Neural cell (in vitro differentiated cells): Measurements from ENCODE around the gene LRIF1. TPM values are rescaled to one million over a fixed set of nuclear protein-coding genes. Genes with fewer than 3 reads are reported as not detected.

ENCODE experiments used
- H2AFZ ChIP-seq: fragments of 200-600, 300-800 bp; sonication (generic), shearing (Covaris generic); 2 replicates; pipeline ENCODE4 v1.6.0; 2014; ENCODE audit warnings: low read depth, mild to moderate bottlenecking, antibody characterized with exemption, low read length, moderate library complexity
- H3F3A ChIP-seq: fragments of 200-600 bp; shearing (Covaris generic); 2 replicates; pipeline ENCODE4 v1.6.1; 2016; ENCODE audit warnings: mild to moderate bottlenecking, moderate library complexity, mixed read lengths, antibody characterized with exemption, low read length; ENCODE audit not compliant: insufficient read depth, poor library complexity, severe bottlenecking
- H3K27ac ChIP-seq: fragments of 200-600, 300-800 bp; sonication (generic), shearing (Covaris generic); 2 replicates; pipeline ENCODE4 v1.5.1; 2014; ENCODE audit warnings: mild to moderate bottlenecking, low read length, moderate library complexity
- H3K27me3 ChIP-seq: fragments of 300-800, 200-600 bp; sonication (generic), shearing (Covaris generic); 2 replicates; pipeline ENCODE4 v1.6.0; 2014; ENCODE audit warnings: mild to moderate bottlenecking, low read depth, low read length, moderate library complexity; ENCODE audit not compliant: insufficient read depth
- H3K36me3 ChIP-seq: fragments of 300-800, 200-600 bp; sonication (generic), shearing (Covaris generic); 2 replicates; pipeline ENCODE4 v1.5.1; 2014; ENCODE audit warnings: mild to moderate bottlenecking, antibody characterized with exemption, low read length, moderate library complexity; ENCODE audit not compliant: insufficient read depth
- H3K4me2 ChIP-seq: fragments of 300-800, 200-600 bp; sonication (generic), shearing (Covaris generic); 2 replicates; pipeline ENCODE4 v1.6.0; 2014; ENCODE audit warnings: mild to moderate bottlenecking, low read length
- H3K4me3 ChIP-seq: fragments of 300-800, 200-600 bp; sonication (generic), shearing (Covaris generic); 2 replicates; pipeline ENCODE4 v1.5.1; 2014; ENCODE audit warnings: mild to moderate bottlenecking, low read length, moderate library complexity
- H3K79me2 ChIP-seq: fragments of 200-600 bp; shearing (Covaris generic); replicated peaks from 2 replicates; pipeline ENCODE4 v1.6.0; 2014; ENCODE audit warnings: mild to moderate bottlenecking, low read length, moderate library complexity; ENCODE audit not compliant: insufficient read depth
- H3K9ac ChIP-seq: fragments of 300-800, 200-600 bp; sonication (generic), shearing (Covaris generic); 2 replicates; pipeline ENCODE4 v1.6.1; 2016; ENCODE audit warnings: mild to moderate bottlenecking, low read length, mixed read lengths
- H3K9me2 ChIP-seq: fragments of 200-600 bp; shearing (Covaris generic); 2 replicates; pipeline ENCODE4 v1.6.1; 2016; ENCODE audit warnings: mild to moderate bottlenecking, low read length, mixed read lengths; ENCODE audit not compliant: insufficient read depth
- H3K9me3 ChIP-seq: fragments of 200-600, 300-800 bp; sonication (generic), shearing (Covaris generic); 2 replicates; pipeline ENCODE4 v1.6.1; 2016; ENCODE audit warnings: mild to moderate bottlenecking, mixed run types, low read length, moderate library complexity, mixed read lengths
- H4K20me1 ChIP-seq: fragments of 200-600 bp; shearing (Covaris generic); 2 replicates; pipeline ENCODE4 v1.6.1; 2016; ENCODE audit warnings: mild to moderate bottlenecking, mixed run types; ENCODE audit not compliant: insufficient read depth
- CTCF ChIP-seq: fragments of 450-650 bp; IDR thresholded peaks from 2 replicates; pipeline ENCODE4 v1.5.1; 2014; ENCODE audit warnings: antibody characterized with exemption, mild to moderate bottlenecking, moderate library complexity; ENCODE audit not compliant: poor library complexity, severe bottlenecking
- EP300 ChIP-seq: fragments of 450-650 bp; conservative IDR thresholded peaks from 2 replicates; pipeline ENCODE4 v1.6.1; 2014; ENCODE audit warnings: antibody characterized with exemption, mild to moderate bottlenecking, moderate library complexity; ENCODE audit not compliant: poor library complexity, severe bottlenecking
- EZH2 ChIP-seq: fragments of 200-600, 300-800 bp; shearing (Covaris generic), sonication (generic); IDR thresholded peaks from 2 replicates; pipeline ENCODE4 v1.6.1; 2014; ENCODE audit warnings: antibody characterized with exemption, low read length, borderline replicate concordance, mild to moderate bottlenecking; ENCODE audit not compliant: insufficient read depth, poor library complexity, severe bottlenecking
- MXI1 ChIP-seq: fragments of 450-650 bp; conservative IDR thresholded peaks from 2 replicates; pipeline ENCODE4 v1.6.1; 2014; ENCODE audit warnings: antibody characterized with exemption, mild to moderate bottlenecking; ENCODE audit not compliant: poor library complexity, severe bottlenecking
- POLR2AphosphoS5 ChIP-seq: IDR thresholded peaks from 2 replicates; pipeline ENCODE4 v1.6.1; 2012
- RAD21 ChIP-seq: fragments of 450-650 bp; conservative IDR thresholded peaks from 2 replicates; pipeline ENCODE4 v1.6.1; 2014; ENCODE audit warnings: antibody characterized with exemption, mild to moderate bottlenecking, moderate library complexity
- REST ChIP-seq: IDR thresholded peaks from 2 replicates; pipeline ENCODE4 v1.6.1; 2012; ENCODE audit warnings: borderline replicate concordance
- SMC3 ChIP-seq: fragments of 450-650 bp; conservative IDR thresholded peaks from 2 replicates; pipeline ENCODE4 v1.6.1; 2014; ENCODE audit warnings: antibody characterized with exemption, mild to moderate bottlenecking, moderate library complexity; ENCODE audit not compliant: poor library complexity
- TAF1 ChIP-seq: IDR thresholded peaks from 2 replicates; pipeline ENCODE4 v1.6.1; 2012; ENCODE audit warnings: low read depth
- polyA plus RNA-seq: library from polyadenylated mRNA; depleted of rRNA; stranded (reverse); fragments of >200 nt; gene quantifications from 2 replicates; pipeline ENCODE4 v1.2.3, GENCODE V29; 2014

The LRIF1 gene
- polyA plus RNA-seq, 1 donor from 2014 or later = 26.8 TPM

DNA sequence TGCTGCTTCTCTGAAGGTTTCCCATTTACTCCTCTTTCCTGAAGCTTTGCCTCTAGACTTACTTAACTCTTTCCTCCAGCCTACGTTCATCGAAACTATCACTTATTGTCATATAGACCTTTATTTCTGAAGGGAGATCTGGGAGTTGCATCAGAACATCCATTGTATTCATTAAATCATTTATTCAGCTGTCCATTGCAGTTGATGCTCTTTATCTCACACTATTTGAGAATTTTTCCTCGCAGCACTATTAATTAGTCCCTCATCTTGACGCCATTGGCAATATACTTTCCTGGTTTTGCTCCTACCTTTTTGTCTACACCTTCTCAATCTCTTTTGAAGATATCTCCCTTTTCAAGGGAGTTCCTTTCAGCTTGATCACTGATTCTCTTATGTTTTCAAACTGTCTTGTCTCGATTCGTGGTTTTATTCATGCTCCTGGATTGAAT is 757 bp upstream of the LRIF1 start:
- Histone ChIP-seq H3K27ac (peak overlapping the region; percentile 68), H3K9me2 (no peaks in the 10 kb centered on the region), H3K79me2 (peaks cover 10% of the 10 kb centered on the region), H2AFZ (peak overlapping the region; percentile 16), H3K9ac (peak overlapping the region; percentile 43), H3K4me3 (peak overlapping the region; percentile 75), H4K20me1 (no peaks in the 10 kb centered on the region), H3F3A (no peaks in the 10 kb centered on the region), H3K9me3 (no peaks in the 10 kb centered on the region), H3K36me3 (no peaks in the 10 kb centered on the region), H3K4me2 (peak overlapping the region; percentile 18), H3K27me3 (no peaks in the 10 kb centered on the region)
- TF ChIP-seq POLR2AphosphoS5 (no peak), EP300 (no peak), SMC3 (no peak), CTCF (no peak), REST (no peak), EZH2 (no peak), MXI1 (no peak), TAF1 (no peak), RAD21 (no peak)

DNA sequence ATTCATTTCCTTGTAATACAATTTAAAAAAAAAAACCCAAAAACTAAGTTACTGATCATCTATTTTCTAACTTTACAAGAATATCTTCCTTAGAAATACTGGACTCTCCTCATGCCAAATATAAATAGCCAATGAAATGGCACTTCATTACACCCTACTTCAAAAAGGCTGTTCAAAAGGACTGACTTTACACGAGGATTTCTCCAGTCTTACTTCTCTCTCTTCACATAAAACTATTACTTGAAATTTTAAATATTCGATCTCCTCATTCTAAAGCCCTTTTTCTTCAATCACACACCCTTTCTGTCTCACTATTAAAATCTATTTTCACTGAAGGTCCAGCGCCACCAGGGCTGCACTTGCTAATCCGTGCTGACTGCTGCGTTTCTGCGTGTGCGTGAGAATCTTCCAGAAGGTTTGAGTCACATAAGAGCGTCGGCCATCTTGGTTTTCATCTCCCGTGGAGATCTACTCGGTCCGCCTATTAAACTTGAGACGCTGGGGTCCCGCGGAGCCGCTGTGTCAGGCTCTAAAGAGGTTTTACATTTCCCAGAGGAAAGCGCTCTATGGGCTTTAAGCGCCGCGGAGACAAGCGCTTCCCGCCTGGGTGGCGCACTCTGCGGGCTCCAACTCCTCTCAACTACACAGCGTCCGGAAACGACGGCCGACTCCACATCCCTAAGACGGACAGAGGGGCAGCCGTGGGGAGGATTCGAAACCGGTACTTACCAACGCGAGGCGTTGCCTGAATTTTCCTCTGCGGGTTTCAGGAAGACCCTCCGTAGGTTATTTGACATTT is 631 bp downstream of the LRIF1 start:
- no peaks in the 10 kb centered on the region for H3K36me3 ChIP-seq
- no peak for TF ChIP-seq EZH2
- TF ChIP-seq MXI1 = no peak
- TF ChIP-seq REST = no peak
- TF ChIP-seq TAF1 = no peak
- TF ChIP-seq SMC3 = no peak
- TF ChIP-seq RAD21 = no peak
- no peak for TF ChIP-seq POLR2AphosphoS5
- TF ChIP-seq CTCF = no peak
- no peak for TF ChIP-seq EP300
- no peaks in the 10 kb centered on the region for H3K27me3 ChIP-seq
- H3K79me2 ChIP-seq = peaks cover 18% of the 10 kb centered on the region
- no peaks in the 10 kb centered on the region for H4K20me1 ChIP-seq
- peak overlapping the region; percentile 75 for H3K4me3 ChIP-seq
- peak overlapping the region; percentile 23 for H3K4me2 ChIP-seq
- peak overlapping the region; percentile 89 for H3K27ac ChIP-seq
- no peaks in the 10 kb centered on the region for H3K9me3 ChIP-seq
- H3K9ac ChIP-seq = peak overlapping the region; percentile 78
- no peaks in the 10 kb centered on the region for H3K9me2 ChIP-seq
- H2AFZ ChIP-seq = peak overlapping the region; percentile 54
- no peaks in the 10 kb centered on the region for H3F3A ChIP-seq
